ENCODE results near the gene PTPN4. TPM values are rescaled to one million over a fixed set of nuclear protein-coding genes. Genes with fewer than 3 reads are reported as not detected.

The PTPN4 gene
- total and polyA plus RNA-seq, 2 of the 13 experiments (the other 11 are each of a cell fraction or from before 2014, with no cell fraction given) = 20.3 to 34.6 TPM

- no peak for TF ChIP-seq TRIM22 (IDR thresholded peaks at IDR 0.05)
- TF ChIP-seq ZNF740 (CRISPR knock-in tag; IDR thresholded peaks at IDR 0.05) = no peak
- TF ChIP-seq ZNF687 (CRISPR knock-in tag; IDR thresholded peaks at IDR 0.05) = no peak
- TF ChIP-seq ZNF160 (CRISPR knock-in tag; IDR thresholded peaks at IDR 0.05) = no peak
- peak; percentile 27; the same call in 1 of the 2 replicates for TF ChIP-seq PAXIP1 (CRISPR knock-in tag; conservative IDR thresholded peaks at IDR 0.05)
- no peak for TF ChIP-seq CENPX (CRISPR knock-in tag; IDR thresholded peaks at IDR 0.05)
- no peak for TF ChIP-seq ZBTB1 (CRISPR knock-in tag; IDR thresholded peaks at IDR 0.05; ENCODE audit: borderline replicate concordance)
- TF ChIP-seq NFKBIZ (CRISPR knock-in tag; IDR thresholded peaks at IDR 0.05) = no peak
- TF ChIP-seq SOX6 (IDR thresholded peaks at IDR 0.05) = no peak
- peak; percentile 82 for TF ChIP-seq SOX6 (CRISPR knock-in tag; IDR thresholded peaks at IDR 0.05)
- TF ChIP-seq ZC3H4 (CRISPR knock-in tag; IDR thresholded peaks at IDR 0.05; ENCODE audit: borderline replicate concordance) = no peak
- TF ChIP-seq ZNF10 (CRISPR knock-in tag; IDR thresholded peaks at IDR 0.05; ENCODE audit: borderline replicate concordance, low read depth) = no peak
- TF ChIP-seq FOXO1 (CRISPR knock-in tag; IDR thresholded peaks at IDR 0.05) = no peak
- TF ChIP-seq ZNF512B (CRISPR knock-in tag; IDR thresholded peaks at IDR 0.05; ENCODE audit: borderline replicate concordance) = no peak
- TF ChIP-seq SP1 (IDR thresholded peaks at IDR 0.05) = no peak
- TF ChIP-seq SP1 (CRISPR knock-in tag; IDR thresholded peaks at IDR 0.05) = no peak
- no peak for TF ChIP-seq ZNF589 (CRISPR knock-in tag; conservative IDR thresholded peaks at IDR 0.05)
- no peak for TF ChIP-seq GABPA (IDR thresholded peaks at IDR 0.05; ENCODE audit: low read depth, low read length)
- peak; percentile 34; the same call in 1 of the 2 replicates for TF ChIP-seq GABPA (CRISPR knock-in tag; IDR thresholded peaks at IDR 0.05; ENCODE audit: low read depth)
- no peak for TF ChIP-seq ZNF816 (CRISPR knock-in tag; IDR thresholded peaks at IDR 0.05; ENCODE audit: borderline replicate concordance)
Measured at GRCh38 chr2:119996148-119996547, 236.4 kb downstream of the PTPN4 start (continued).

Measured in HepG2 (cell line).